RWPE2 (cell line): Measurements from ENCODE around the gene RNF213.
"Not testable (repeated sequence)": the region's sequence is repeated elsewhere in the genome, so short reads cannot be mapped to it uniquely, and the experiment has no call there.

Experiments used
- ATAC-seq: fragments of 200-7000 bp; cut with Tn5 transposase; 3 replicates; pipeline ENCODE4 v1.9.1; 2021; ENCODE audit warnings: low read depth
- DNase-seq: peaks from one replicate; pipeline ENCODE4 v3.0.0-alpha.2; 2020; ENCODE audit warnings: low spot score
- H3K27ac ChIP-seq: fragments of 450-650 bp; 2 replicates; pipeline ENCODE4 v1.5.1; 2017; ENCODE audit warnings: mild to moderate bottlenecking; ENCODE audit not compliant: poor library complexity, severe bottlenecking
- H3K27me3 ChIP-seq: fragments of 250-450 bp; sonication (Bioruptor Pico); 2 replicates; pipeline ENCODE4 v1.5.1; 2021; ENCODE audit warnings: mild to moderate bottlenecking, moderate library complexity; ENCODE audit not compliant: insufficient read depth, poor library complexity, severe bottlenecking
- H3K36me3 ChIP-seq: fragments of 250-450 bp; sonication (Bioruptor Pico); 2 replicates; pipeline ENCODE4 v1.5.1; 2020; ENCODE audit warnings: low read depth, mild to moderate bottlenecking, moderate library complexity
- H3K4me1 ChIP-seq: fragments of 250-450 bp; sonication (Bioruptor Pico); 2 replicates; pipeline ENCODE4 v1.5.1; 2021; ENCODE audit warnings: mild to moderate bottlenecking, moderate library complexity; ENCODE audit not compliant: insufficient read depth, poor library complexity, severe bottlenecking
- H3K4me3 ChIP-seq: fragments of 250-450 bp; sonication (Bioruptor Pico); 2 replicates; pipeline ENCODE4 v1.5.1; 2021; ENCODE audit warnings: mild to moderate bottlenecking, moderate library complexity; ENCODE audit not compliant: severe bottlenecking
- H3K9me3 ChIP-seq: fragments of 250-450 bp; sonication (Bioruptor Pico); 2 replicates; pipeline ENCODE4 v1.5.1; 2021; ENCODE audit warnings: mild to moderate bottlenecking, moderate library complexity; ENCODE audit not compliant: severe bottlenecking
- TF ChIP-seq, protein P1 (sequence below): fragments of 450-650 bp; IDR thresholded peaks from one replicate; pipeline ENCODE4 v1.5.1; 2017; ENCODE audit warnings: mild to moderate bottlenecking, moderate library complexity; ENCODE audit not compliant: poor library complexity, severe bottlenecking

Gene RNF213

DNA sequence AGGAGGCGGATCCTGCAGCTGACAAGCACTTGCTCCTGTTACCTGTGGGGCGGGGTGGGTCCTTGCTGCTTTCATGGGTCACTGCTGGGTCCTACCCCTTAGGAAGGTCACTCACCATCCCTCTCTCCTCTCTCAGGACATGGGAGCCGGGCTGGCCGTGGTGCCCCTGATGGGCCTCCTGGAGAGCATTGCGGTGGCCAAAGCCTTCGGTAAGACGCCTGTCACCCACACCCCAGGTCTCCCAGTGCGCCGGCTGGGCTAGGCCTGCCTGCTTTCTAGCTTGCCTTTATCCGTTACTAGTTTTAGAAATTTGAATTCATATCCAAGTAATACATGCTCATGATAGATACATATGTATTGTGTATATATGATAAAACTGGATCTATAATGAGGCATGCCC is 23.3 kb upstream of the RNF213 start:
- H3K9me3 ChIP-seq: peaks cover 4% of the 10 kb centered on the region
- no peaks in the 10 kb centered on the region for H3K27me3 ChIP-seq
- TF ChIP-seq, protein P1, sequence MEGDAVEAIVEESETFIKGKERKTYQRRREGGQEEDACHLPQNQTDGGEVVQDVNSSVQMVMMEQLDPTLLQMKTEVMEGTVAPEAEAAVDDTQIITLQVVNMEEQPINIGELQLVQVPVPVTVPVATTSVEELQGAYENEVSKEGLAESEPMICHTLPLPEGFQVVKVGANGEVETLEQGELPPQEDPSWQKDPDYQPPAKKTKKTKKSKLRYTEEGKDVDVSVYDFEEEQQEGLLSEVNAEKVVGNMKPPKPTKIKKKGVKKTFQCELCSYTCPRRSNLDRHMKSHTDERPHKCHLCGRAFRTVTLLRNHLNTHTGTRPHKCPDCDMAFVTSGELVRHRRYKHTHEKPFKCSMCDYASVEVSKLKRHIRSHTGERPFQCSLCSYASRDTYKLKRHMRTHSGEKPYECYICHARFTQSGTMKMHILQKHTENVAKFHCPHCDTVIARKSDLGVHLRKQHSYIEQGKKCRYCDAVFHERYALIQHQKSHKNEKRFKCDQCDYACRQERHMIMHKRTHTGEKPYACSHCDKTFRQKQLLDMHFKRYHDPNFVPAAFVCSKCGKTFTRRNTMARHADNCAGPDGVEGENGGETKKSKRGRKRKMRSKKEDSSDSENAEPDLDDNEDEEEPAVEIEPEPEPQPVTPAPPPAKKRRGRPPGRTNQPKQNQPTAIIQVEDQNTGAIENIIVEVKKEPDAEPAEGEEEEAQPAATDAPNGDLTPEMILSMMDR: no peak
- H3K4me3 ChIP-seq: no peak overlapping the region
- DNase-seq: no peak
- H3K27ac ChIP-seq: no peak overlapping the region
- H3K4me1 ChIP-seq: no peaks in the 10 kb centered on the region
- no peak for ATAC-seq
- H3K36me3 ChIP-seq: peaks cover 8% of the 10 kb centered on the region

DNA sequence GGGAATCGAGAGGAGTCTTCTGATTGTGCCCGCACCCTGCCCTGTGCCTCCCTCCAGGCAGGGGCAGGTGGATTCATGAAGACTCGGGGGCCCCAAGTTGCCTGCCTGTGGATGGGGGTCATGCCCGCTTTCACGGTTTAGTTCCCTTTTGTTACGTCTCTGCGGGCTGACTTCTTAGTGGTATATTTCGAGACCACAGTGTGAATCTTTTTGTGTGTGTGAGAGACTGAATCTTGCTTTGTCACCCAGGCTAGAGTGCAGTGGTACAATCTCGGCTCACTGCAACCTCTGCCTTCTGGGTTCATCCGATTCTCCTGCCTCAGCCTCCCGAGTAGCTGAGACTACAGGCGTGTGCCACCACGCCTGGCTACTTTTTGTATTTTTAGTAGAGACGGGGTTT is 18.1 kb upstream of the RNF213 start:
- H3K4me3 ChIP-seq: no peak overlapping the region
- H3K27ac ChIP-seq: no peak overlapping the region
- H3K4me1 ChIP-seq: no peaks in the 10 kb centered on the region
- no peak for DNase-seq
- no peaks in the 10 kb centered on the region for H3K27me3 ChIP-seq
- H3K9me3 ChIP-seq: no peaks in the 10 kb centered on the region
- peaks cover 4% of the 10 kb centered on the region for H3K36me3 ChIP-seq
- no peak for ATAC-seq
- TF ChIP-seq, protein P1: no peak

DNA sequence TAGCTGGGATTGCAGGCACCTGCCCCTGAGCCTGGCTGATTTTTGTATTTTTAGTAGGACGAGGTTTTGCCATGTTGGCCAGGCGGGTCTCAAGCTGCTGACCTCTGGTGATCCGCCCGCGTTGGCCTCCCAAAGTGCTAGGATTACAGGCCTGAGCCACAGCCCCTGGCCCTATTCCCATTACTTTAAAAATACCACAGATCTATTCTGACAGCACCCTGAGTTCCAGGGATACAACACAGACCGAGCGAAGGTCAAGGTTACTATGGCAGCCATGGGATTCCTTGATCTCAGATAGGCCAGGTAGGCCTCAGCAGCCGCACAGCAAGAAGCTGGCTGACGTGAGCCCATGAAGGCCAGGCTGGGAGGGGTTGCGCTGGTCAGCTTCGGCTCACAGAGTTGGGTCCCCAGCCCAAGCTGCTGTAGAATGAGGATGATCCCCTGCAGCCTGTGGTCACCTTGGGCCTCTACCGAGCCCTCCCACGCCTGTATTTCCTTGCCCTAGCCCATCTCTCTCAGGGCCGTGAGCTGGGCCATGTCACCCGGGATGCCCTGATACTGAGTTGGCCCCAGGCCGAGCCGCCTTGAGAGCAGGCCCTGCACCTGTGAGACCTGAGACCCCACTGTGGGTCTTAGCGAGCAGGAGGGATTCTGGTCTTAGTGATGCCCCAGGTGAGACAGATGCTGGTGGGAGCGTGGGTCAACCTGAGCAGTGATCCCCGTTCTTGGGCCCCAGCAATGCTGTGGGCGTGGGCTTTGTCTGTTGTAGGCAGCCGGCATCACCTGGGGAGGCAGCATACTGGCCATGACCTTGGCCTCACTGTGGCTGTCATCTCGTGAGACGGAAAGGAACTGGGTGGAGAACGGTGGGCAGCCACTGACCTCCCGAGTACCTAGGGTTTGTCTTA is 16.9 kb upstream of the RNF213 start:
- Histone ChIP-seq H3K27me3 (no peaks in the 10 kb centered on the region), H3K4me1 (no peaks in the 10 kb centered on the region), H3K4me3 (no peak overlapping the region), H3K36me3 (peaks cover 4% of the 10 kb centered on the region), H3K9me3 (no peaks in the 10 kb centered on the region), H3K27ac (no peak overlapping the region)
- ATAC-seq: no peak
- no peak for DNase-seq
- TF ChIP-seq, protein P1: no peak

DNA sequence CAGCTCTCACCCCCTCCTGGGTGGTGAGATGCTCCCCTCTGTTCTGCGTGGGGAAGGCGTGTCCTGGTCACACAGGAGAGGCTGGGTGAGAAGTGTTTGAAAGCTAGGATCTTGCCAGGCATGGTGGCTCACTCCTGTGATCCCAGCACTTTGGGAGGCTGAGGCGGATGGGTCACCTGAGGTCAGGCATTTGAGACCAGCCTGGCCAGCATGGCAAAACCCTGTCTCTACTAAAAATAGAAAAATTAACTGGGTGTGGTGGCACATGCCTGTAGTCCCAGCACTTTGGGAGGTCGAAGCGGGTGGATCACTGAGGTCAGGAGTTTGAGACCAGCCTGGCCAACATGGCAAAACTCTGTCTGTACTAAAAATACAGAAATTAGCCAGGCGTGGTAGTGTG is 16.2 kb upstream of the RNF213 start:
- not testable (repeated sequence) for DNase-seq, ATAC-seq, H3K27ac ChIP-seq, H3K27me3 ChIP-seq, H3K4me1 ChIP-seq, H3K36me3 ChIP-seq, H3K4me3 ChIP-seq, H3K9me3 ChIP-seq

DNA sequence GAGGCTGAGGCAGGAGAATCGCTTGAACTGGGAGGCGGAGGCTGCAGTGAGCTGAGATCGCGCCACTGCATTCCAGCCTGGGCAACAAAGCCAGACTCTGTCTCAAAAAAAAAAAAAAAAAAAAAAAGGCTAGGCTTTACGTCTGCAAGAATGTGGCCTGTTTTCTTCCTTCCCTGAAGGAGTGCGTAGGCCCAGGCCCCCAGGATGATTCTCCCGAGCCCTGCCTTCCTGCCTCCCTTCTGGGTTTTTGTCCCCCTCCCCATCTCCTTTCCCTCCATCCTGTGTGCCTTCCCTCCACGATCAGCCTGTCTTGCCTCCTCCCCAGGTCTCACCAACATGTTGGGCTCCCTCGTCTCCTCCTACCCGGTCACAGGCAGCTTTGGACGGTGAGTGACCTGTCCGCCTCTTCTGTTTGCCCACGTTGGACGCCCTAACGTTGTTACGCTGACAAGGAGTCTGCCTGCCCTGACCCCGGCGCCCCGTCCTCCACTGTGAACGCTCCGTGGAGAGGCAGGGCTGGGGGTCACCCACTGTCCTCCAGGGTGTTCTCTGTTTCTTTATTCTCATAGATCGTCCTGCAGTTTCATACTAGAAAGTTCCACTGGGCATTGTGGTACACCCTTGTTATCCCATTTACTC is 15.7 kb upstream of the RNF213 start:
- H3K4me3 ChIP-seq: no peak overlapping the region
- H3K27ac ChIP-seq: no peak overlapping the region
- H3K9me3 ChIP-seq: no peaks in the 10 kb centered on the region
- no peaks in the 10 kb centered on the region for H3K27me3 ChIP-seq
- TF ChIP-seq, protein P1: no peak
- H3K36me3 ChIP-seq: no peaks in the 10 kb centered on the region
- no peak for ATAC-seq
- no peak for DNase-seq
- H3K4me1 ChIP-seq: no peaks in the 10 kb centered on the region
